HG03095 (cell line): ENCODE data around the gene PPP5C.
"Not testable (repeated sequence)": the region's sequence is repeated elsewhere in the genome, so short reads cannot be mapped to it uniquely, and the experiment has no call there.

Source experiments
- ATAC-seq: cut with Tn5 transposase; IDR thresholded peaks from one replicate; pipeline ENCODE4 v1.9.1; 2021; ENCODE audit warnings: moderate library complexity; ENCODE audit not compliant: unreplicated experiment

PPP5C gene

DNA sequence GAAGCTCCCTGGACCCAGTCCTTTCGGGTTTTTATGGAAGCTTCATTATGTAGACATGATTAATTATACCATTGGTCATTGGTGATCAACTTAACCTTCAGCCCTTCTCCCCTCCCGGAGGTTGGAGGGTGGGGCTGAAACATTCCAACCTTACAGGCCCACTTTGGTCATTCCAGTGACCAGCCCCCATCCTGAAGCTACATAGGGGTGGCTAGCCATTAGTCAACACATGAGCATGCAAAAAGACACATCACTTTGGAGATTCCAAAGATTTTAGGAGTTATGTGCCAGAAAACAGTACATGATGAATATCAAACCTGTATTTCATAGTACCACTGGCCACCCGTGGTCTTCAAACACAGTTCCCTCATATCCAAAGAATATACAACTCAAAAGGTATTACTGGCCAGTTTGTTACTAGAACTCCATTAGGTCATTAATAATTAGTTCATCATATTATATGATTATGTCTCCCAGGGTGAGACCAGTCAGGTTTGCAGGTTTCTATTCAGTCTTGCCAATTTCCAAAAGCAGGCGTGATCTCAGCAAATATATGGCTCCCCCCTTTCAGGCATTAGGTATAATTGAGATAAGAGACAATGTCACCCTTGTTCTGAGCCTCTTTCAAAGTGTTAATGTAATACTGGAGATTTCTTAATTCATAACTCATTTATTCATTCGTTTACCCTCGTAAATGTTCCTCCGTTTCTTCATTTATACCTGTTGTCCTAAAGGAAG, 11.1 kb downstream of the PPP5C start:
- no peak for ATAC-seq

DNA sequence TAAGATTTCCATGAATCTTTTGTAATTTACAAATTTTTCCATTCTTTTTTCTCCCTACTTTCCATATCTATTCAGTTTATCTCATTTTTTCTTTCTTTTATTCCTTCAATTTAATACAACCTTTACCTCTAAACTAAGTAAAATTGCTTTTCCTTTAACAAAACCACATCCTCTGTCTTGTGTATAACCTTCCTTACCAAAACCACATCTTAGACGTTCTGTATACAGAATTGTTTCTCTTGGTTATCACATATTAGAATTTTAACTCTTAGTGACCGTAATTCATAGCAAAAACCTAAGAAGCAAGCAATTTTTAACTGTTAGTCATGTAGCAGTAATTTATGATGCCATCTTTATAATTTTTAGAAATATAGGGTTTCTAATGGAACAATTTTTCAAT, 15.0 kb downstream of the PPP5C start:
- ATAC-seq: no peak

DNA sequence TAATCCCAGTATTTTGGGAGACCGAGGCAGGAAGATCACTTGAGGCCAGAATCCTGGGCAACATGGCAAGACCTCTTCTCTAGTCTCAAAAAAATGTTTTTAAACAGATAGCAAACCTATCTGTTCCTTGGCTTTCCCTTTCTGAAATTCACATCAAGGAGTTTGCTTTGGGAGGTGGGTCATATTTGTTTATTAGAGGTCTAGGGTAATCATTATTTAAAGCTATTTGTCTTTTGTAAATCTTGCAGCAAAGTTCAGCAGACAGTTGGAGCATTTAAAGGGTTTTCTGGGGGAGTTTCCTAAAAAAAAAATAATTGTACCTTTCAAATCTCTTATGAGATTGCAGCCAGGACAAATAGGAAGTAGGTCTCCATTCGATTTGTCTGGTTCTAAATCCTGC, 17.5 kb downstream of the PPP5C start:
- no peak for ATAC-seq

DNA sequence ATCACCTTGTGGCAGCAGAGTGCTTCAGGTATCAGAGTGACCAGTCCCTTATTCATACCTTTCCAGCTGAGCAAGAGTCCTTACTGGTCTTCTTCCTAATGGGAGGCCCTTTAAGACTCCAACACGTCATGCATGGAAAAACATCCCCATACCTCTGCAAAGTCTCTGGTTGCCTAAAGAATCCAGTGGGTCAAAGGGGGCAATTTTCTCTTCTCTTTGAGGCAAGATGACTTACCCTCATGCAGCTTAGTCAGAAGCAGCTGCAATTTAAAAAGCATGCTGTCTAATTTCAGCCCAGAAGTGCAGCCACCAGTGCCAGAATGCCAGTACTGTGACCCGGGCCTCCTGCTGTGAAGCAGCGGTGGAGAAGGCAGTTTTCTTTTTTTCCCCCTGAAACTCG, 18.7 kb downstream of the PPP5C start:
- no peak for ATAC-seq

DNA sequence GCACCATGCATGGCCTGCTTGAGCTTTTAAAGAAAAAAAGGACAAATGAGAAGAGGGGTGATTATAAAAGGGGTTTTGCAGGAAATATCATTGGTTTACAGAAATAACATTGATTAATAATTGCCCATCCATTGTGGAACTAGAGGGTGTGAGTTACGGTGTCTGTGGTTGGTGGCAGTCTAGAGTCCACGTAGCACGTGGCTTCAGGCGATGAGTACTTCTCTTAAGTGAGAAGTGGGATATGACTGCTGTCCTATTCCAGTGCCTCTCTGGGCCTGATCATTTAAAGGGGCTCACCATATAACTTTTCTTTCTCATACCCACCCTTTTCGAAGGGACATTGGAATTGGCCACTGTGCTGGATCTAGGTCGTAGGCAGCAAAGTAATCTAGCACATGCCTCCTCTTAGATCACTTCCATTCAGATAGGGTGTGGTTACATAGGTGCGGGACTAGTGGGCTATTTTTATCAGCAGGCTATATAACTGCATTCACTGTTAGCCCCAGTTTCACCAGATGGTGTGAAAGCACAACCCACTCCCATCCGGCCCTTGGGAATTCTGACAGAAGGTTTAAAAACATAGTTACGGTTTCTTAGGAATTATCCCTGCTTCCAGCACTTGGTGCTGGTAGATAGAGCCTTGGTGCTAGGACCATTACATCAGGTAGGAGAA, 19.9 kb downstream of the PPP5C start:
- ATAC-seq: no peak

DNA sequence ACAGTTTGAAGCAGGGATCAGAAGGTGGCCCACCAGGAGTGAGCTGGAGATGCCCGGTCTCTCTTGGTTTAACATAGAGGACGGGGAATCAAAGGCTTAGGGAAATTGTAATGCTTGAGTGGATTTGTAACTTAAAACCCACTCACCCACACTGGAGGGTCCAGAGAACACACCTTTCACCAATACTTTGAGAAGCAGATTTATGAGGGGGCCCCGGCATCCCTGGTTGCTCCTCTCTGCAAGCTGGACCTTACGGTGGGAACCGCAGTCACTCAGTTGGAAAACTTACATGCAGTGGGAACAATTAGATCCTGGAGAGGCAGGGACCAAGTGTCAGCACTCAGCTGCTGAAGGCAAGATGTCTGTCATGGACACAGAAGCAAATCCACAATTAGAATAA, 20.5 kb downstream of the PPP5C start:
- ATAC-seq: no peak

DNA sequence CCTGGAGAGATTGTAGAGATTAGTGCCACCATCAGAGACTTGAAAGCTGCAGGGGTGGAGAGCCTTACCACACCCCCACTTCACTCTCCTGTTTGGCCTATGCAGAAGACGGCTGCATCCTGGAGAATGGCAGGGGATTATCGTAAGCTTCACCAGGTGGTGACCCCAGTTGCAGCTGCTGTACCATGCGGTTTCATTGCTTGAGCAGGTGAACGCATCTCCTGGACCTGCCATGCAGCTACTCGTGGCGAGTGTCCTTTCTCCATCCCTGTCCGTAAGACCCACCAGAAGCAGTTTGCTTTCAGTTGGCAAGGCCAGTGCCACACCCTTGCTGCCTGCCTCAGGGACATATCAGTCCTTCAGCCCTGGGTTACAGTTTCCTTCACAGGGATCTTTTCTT, 21.2 kb downstream of the PPP5C start:
- ATAC-seq: no peak

DNA sequence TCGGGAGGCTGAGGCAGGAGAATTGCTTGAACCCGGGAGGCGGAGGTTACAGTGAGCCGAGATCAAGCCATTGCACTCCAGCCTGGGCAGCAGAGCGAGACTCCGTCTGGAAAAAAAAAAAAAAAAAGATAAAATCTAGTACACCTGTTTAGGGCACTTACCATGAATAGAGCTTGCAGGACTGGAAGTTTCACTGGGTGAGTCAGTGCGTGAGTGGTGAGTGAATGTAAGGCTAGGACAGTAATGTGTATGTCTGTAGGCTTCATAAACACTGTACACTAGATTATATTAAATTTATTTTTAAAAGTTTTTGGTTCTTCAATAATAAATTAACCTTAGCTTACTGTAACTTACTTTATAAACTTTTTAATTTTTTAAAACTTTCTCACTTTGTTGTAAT, 22.9 kb downstream of the PPP5C start:
- no peak for ATAC-seq

DNA sequence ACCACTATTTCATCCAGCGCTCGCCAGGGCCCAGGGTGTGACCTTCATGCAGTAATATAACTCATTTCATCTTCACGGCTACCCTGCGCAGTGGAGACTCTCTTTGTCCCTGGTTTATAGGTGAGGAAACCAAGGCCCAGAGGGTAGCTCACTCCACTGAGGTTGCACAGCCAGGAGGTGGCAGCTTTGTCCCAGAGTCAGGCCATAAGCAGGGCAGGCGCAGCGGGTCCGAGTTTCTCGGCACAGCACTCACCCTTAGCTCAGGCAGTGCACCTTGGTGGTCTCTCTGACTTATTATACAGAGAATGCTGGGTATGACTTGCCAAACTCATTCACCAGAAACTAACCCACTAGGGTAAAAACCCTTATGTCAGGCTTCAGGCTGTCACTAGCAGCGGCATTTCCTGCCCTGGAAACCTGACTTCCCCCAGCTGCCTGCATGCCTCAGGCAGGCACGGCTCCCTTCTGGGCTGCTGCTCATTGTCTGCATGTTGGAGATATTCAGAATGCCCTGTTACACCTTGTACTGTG, 24.5 kb downstream of the PPP5C start:
- ATAC-seq: no peak

DNA sequence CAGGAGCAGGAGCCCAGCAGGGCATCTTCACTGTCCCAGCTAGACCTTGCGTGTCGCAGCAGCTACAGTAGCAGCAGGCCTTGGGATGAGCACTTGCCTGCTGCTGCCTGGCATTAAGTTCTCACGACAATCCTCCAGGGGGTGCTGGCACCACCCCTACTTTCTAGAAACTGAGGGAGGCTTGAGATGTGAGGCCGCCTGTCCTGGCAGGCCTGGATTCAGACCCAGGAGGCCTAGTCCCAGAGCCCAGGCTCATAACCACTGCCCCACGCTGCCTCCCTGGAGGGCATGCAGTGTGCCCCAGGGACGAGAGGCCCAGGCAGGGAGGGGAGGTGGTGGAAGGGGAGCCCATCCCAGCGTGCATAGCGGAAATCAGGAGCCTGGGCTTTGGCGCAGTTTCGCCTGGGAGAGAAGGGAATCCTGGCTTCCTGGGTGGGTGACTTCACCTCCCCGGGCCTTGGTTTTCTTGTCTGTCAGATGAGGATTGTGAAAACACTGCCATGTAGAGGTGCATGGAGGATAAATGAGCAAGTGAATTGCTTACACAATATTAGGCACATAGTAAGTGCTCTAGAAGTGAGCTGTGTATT, 26.1 kb downstream of the PPP5C start:
- ATAC-seq: no peak

DNA sequence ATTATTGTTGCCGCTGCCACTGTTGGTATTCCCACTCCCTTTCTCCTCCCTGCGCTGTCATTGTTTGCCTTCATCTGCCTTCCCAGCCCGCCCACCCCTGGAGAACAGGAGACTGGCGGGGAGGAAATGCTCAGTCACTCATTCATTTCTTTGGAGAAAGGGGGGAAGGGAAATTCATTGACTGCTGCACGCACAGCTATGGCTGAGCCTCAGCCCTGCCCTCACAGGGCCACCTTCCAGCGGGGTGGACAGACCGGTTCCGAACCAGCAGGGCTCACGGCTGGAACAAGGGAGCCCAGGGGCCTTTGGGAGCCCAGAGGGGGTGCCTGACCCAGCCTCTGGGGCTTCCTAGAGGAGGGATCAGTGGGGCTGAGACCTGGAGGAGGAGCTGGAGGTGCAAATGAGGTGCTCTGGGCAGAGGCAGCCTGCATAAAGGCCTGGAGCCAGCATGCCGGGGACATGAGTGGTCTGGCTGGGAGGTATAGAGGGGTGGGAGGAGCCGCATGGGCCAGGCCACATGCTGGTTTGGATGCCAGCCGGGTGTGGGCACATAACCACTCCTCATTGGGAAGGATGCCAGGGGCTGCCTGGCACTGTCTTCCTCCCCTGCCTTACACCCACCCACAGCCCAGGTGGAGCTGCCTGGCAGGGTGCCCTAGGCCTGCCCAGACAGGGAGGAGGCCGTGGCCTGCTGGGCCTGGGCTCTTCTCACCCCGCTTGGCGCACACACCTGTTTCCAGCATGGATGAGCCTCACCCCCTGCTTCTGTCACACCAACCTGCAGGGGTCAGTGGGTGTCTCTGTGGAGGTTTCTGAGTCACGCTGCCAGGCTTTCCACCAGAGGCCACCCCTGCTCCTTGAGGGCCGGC, 26.8 kb downstream of the PPP5C start:
- ATAC-seq: no peak

DNA sequence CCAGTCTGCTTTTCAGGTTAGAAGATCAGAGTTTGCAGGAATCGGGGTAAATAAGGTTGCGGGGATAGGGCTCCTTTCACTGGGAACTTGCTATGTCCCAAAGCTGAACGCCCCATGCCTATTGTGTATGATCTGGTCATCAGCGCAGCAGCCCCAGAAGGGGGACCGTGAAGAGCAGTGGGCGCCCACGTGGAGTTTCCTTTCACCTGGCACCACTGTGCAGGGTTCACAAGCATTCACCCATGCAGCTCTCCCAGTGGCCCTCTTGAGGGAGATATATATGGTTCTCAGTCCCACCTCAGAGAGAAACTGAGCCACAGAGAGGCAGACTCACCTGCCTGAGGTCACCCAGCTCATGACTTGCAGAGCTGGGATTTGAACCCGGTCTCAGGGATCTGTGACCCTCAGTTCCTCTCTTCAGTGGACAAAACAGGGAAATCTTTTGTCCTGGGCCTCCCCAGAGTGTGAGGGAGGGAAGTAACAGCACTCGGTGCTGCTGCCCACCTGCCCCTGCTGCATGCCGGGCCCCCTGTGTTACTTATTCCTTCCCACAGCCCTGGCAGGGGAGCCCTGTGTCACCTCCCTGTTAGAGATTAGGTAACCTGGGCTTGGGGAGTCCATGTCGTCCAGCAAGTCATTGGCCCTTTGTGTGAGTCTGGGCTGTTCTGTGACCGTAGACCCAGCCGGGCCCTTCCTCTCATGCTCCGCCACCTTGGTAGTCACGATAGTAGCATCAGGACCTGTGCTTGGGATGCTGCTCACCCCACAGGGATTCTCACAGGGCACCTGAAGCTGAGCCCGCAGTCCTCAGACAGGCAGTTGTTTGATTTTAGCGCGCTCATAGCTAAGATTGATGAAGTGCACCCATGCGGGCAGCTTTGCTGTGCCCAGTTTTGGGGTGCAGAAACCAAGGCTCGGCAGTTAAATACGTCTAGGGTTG, 27.9 kb downstream of the PPP5C start:
- no peak for ATAC-seq

DNA sequence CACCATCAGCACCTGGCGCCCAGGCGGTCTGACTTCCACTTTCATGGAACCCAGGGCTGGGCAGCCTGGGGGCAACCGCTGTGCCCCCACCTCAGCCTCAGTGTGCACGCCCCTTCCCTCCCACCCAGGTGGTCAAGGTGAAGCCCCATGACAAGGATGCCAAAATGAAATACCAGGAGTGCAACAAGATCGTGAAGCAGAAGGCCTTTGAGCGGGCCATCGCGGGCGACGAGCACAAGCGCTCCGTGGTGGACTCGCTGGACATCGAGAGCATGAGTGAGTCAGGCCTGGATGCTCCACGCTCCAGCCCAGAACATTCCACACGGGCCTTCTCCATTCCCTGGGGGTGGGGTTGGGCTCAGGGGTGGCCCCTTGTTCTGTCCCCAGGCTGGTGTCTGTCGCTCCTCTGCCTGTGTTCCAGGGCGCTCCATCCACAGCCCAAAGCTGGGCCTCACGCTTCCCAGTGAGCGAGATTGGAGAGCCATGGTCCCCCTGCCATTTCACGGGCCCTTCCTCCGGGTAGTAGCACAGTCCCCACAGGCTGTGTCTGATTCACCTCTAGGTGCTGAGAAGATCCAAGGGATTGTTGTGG, 28.7 kb downstream of the PPP5C start:
- ATAC-seq: not testable (repeated sequence)

DNA sequence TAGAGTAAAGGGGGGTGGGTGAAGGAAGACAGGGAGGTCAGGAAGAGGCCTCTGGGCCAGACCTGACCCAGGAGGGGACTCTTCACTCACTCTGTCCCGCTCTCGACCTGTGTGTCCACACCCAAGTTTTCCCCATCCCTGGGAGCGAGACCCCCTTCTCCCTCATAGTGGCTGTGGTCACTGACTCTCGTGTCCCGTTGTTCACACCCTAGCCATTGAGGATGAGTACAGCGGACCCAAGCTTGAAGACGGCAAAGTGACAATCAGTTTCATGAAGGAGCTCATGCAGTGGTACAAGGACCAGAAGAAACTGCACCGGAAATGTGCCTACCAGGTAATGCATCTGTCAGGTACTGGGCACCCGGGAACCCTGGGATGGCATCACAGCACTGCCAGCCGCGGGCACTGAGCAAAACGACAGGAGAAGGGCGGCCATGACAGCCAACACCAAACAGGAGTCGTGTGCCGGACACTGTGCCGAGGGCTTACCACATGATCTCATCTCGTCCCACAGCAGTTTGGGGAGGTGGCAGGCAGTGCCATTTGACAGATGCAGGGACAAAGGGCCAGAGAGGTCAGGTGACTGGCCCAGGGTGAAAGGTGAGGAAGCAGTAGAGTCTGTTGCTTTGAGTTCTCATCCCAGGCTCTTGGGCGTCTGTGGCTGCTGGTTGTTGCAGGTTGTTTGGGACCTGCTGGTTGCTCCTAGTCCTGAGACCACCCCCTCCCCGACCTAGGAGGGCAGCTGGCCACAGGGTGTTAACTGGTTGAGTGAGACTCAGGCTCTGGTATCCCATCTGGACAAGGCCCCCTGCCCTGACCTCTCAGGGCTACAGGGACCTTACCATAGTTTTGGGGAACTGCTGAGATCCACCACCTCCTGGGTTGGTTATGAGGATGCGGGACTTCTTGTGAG, 29.6 kb downstream of the PPP5C start:
- no peak for ATAC-seq

DNA sequence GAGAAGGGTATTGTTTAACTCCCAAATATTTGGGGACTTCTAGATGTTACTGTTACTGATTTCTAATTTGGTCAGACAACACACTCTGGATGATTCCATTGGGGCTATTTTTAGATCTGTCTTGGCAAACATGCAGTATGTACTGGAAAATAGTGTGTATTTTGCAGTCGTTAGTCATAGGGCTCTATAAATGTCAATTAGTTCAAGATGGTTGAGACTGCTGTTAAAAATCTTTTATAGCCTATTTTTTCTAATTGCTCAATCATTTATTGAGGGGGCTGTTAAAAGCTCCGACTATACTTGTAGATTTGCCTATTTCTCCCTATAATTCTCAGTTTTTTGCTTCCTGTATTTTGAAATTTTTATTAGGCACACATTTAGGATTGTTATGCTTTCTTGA, 31.4 kb downstream of the PPP5C start:
- no peak for ATAC-seq

DNA sequence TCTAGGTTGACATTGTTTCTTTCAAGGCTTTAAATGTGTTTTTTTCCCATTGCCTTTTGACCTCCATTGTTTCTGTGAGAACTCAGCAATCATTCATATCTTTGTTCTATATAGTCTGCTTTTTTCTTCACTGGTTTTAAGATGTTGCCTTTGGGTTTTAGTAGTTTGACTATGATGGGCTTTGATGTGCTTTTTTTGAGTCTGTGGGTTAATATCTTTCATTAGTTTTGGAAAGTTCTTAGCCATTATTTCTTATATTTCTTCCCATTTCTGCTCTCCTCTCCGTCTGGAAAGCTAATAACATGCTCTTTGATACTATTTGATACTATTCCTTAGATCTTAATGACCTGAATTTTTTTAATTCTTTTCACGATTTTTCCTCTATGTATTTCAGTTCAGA, 33.8 kb downstream of the PPP5C start:
- no peak for ATAC-seq

DNA sequence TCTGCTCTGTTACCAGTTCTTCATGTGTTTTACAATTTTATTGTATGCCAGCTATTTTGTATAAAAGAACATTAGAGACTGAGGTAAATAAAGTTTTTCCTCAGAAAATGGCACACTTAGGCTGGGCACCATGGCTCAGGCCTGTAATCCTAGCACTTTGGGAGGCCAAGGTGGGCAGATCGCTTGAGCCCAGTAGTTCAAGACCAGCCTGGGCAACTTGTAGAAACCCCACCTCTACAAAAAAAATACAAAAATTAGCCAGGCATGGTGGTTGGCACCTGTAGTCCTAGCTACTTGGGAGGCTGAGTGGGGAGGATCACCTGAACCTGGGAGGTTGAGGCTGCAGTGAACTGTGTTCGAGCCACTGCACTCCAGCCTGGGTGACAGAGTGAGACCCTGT, 34.5 kb downstream of the PPP5C start:
- ATAC-seq: no peak

DNA sequence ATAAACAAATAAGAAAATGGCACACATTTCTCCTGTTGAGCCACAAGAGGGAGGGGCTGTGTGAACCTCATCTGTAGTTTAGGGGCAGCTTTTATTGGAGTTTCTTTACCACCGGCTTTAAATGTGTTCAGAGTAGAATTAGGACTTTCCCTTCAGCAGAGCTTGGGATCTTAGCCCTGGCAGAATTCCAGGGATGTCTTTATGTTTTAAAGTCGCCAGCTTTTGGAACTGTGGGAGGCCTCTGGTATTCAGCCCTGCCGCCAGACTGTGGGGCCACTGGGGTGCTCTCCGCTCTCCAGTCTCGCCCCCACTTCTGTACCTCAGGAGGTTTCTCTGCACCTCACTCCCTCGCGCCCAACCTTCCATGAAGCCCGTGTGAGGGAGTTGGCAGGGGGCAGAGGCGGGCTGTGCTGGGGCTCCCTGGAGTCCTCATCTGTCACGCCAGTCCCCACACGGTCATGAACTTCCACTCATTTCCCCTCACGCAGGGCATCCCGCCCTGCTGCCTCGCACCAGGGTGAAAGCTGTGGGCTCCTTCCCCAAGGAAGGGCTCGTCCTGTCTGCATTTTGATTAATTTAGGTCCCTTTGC, 35.0 kb downstream of the PPP5C start:
- no peak for ATAC-seq
